Upper lobe of right lung (tissue), 1 donor: ENCODE results near the gene ZMYM1. TPM values are rescaled to one million over a fixed set of nuclear protein-coding genes. Genes with fewer than 3 reads are reported as not detected.
"Not testable (repeated sequence)": the region's sequence is repeated elsewhere in the genome, so short reads cannot be mapped to it uniquely, and the experiment has no call there.

Experiments
- ATAC-seq: fragments of 200-7000 bp; cut with Tn5 transposase; one replicate; pipeline ENCODE4 v1.9.1; 2020; ENCODE audit warnings: mild to moderate bottlenecking, moderate library complexity
- DNase-seq: peaks from one replicate; pipeline ENCODE4 v3.0.0-alpha.2; 2020
- H3K27ac ChIP-seq: fragments of 200-600 bp; one replicate; pipeline ENCODE4 v1.8.0; 2022
- H3K27me3 ChIP-seq: fragments of 200-600 bp; one replicate; pipeline ENCODE4 v1.8.0; 2022; ENCODE audit warnings: mild to moderate bottlenecking
- H3K36me3 ChIP-seq: fragments of 200-600 bp; one replicate; pipeline ENCODE4 v1.8.0; 2022
- H3K4me1 ChIP-seq: fragments of 200-600 bp; one replicate; pipeline ENCODE4 v1.8.0; 2022
- H3K4me3 ChIP-seq: fragments of 200-600 bp; one replicate; pipeline ENCODE4 v1.8.0; 2022; ENCODE audit warnings: mild to moderate bottlenecking
- H3K9me3 ChIP-seq: fragments of 200-600 bp; one replicate; pipeline ENCODE4 v1.8.0; 2022
- CTCF ChIP-seq: fragments of 200-600 bp; IDR thresholded peaks from one replicate; pipeline ENCODE4 v1.8.0; 2022; ENCODE audit warnings: antibody characterized with exemption
- intact Hi-C: fragments of 100-400 bp; cut with DNase I; formaldehyde crosslinking; loops from one replicate; pipeline ENCODE4 v1.11.0; 2022
- total RNA-seq: library from RNA; stranded (reverse); fragmentation: NEBNext Ultra II Directional; extraction: Animal tissue kit (Norgen Biotek cat#: 25700); gene quantifications from one replicate; pipeline ENCODE4 v1.2.1, GENCODE V29; 2021
- donor health status: DM: no; HTN: yes; CAD: no; lungs with severe emphysema.

The ZMYM1 gene
- total RNA-seq, 1 donor from 2014 or later, result 20.1 TPM

- DNase-seq, result no peak
- Histone ChIP-seq H3K9me3 (no peaks in the 10 kb centered on the region), H3K4me3 (no peak overlapping the region), H3K27ac (no peak overlapping the region), H3K36me3 (no peaks in the 10 kb centered on the region), H3K4me1 (no peaks in the 10 kb centered on the region), H3K27me3 (no peaks in the 10 kb centered on the region)
- TF ChIP-seq CTCF, result no peak
- no peak for ATAC-seq
- intact Hi-C loops, result no loop called here
Measured at GRCh38 chr1:35062518-35063196, 16.5 kb upstream of the ZMYM1 start.

- Histone ChIP-seq H3K27ac (no peak overlapping the region), H3K36me3 (no peaks in the 10 kb centered on the region), H3K27me3 (no peaks in the 10 kb centered on the region), H3K4me1 (no peaks in the 10 kb centered on the region), H3K9me3 (no peaks in the 10 kb centered on the region), H3K4me3 (no peak overlapping the region)
- intact Hi-C loops, result no loop called here
- no peak for TF ChIP-seq CTCF
- DNase-seq, result no peak
- ATAC-seq, result no peak
Measured at GRCh38 chr1:35064265-35064664, 14.9 kb upstream of the ZMYM1 start.

DNA sequence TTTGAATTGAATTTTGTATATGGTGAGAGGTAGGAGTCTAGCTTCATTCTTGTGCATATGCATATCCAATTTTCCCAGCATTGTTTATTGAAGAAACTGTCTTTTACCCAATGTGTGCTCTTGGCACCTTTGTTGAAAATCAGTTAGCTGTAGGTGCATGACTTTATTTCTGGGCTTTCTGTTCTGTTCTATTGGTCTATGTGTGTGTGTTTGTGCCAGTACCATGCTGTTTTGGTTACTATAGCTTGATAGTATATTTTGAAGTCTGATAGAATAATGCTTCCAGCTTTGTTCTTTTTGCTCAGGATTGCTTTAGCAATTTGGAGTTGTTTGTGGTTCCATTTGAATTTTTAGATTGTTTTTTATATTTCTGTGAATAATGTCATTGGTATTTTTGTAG lies 9.4 kb upstream of the ZMYM1 start:
- Histone ChIP-seq H3K27me3 (no peaks in the 10 kb centered on the region), H3K27ac (no peak overlapping the region), H3K36me3 (no peaks in the 10 kb centered on the region), H3K4me1 (no peaks in the 10 kb centered on the region), H3K9me3 (no peaks in the 10 kb centered on the region), H3K4me3 (no peak overlapping the region)
- no peak for DNase-seq
- TF ChIP-seq CTCF, result no peak
- no peak for ATAC-seq
- intact Hi-C loops, result no loop called here

DNA sequence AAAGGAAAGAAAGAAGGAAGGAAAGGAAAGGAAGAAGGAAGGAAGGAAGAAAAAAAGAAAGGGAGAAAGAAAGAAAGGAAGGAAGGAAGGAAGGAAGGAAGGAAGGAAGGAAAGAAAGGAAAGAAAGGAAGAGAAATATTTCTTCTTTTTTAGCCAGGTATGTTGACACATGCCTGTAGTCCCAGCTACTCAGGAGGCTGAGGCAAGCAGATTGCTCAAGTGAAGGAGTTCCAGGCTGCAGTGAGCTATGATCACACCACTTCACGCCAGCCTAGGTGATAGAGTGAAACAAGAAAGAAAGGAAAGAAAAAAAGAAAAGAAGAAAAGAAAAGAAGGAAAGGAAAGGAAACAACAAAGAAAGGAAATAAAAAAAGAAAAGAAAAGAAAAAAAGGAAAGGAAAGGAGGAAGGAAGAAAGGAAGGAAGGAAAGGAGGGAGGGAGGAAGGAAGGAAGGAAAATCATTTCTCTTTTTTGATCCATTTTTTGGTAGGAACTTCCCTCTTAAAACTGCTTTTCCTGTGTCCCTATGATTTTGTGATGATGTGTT lies 5.8 kb upstream of the ZMYM1 start:
- intact Hi-C loops, result no loop called here
- H3K9me3 ChIP-seq, result no peaks in the 10 kb centered on the region

GRCh38 chr1:35076426-35076825 lies 2.8 kb upstream of the ZMYM1 start:
- H3K27ac ChIP-seq, H3K9me3 ChIP-seq, DNase-seq, H3K4me3 ChIP-seq, intact Hi-C loops, H3K27me3 ChIP-seq, ATAC-seq, H3K36me3 ChIP-seq: not testable (repeated sequence)
- H3K4me1 ChIP-seq, result peaks cover 12% of the 10 kb centered on the region

More for the DNA sequence above, 5.8 kb upstream of the ZMYM1 start:
- ATAC-seq, result no peak
- Histone ChIP-seq H3K27ac (no peak overlapping the region), H3K4me1 (no peaks in the 10 kb centered on the region), H3K4me3 (no peak overlapping the region), H3K27me3 (no peaks in the 10 kb centered on the region), H3K36me3 (no peaks in the 10 kb centered on the region)
- no peak for DNase-seq
- TF ChIP-seq CTCF, result no peak

GRCh38 chr1:35080171-35080854 lies 1.1 kb downstream of the ZMYM1 start:
- H3K9me3 ChIP-seq, result no peaks in the 10 kb centered on the region
- H3K27me3 ChIP-seq, result no peaks in the 10 kb centered on the region
- peak overlapping the region; percentile 63 for H3K4me3 ChIP-seq
- no peak for TF ChIP-seq CTCF
- peak overlapping the region; percentile 62 for H3K27ac ChIP-seq
- H3K36me3 ChIP-seq, result no peaks in the 10 kb centered on the region
- ATAC-seq (no peak), DNase-seq (no peak)
- peaks cover 12% of the 10 kb centered on the region for H3K4me1 ChIP-seq
- intact Hi-C loops, result no loop called here
